GM21737 (cell line): Measurements from ENCODE around the gene KLF16.
"Not testable (repeated sequence)": the region's sequence is repeated elsewhere in the genome, so short reads cannot be mapped to it uniquely, and the experiment has no call there.

Experiments
- ATAC-seq: cut with Tn5 transposase; IDR thresholded peaks from one replicate; pipeline ENCODE4 v1.9.1; 2021; ENCODE audit warnings: mild to moderate bottlenecking, moderate library complexity; ENCODE audit not compliant: unreplicated experiment

Gene KLF16

GRCh38 chr19:1884719-1885334, 21.4 kb upstream of the KLF16 start:
- ATAC-seq: peak; percentile 26

GRCh38 chr19:1884291-1884718, 20.9 kb upstream of the KLF16 start:
- ATAC-seq: no peak

- no peak for ATAC-seq
Observed at GRCh38 chr19:1883784-1884183, 20.4 kb upstream of the KLF16 start.

- ATAC-seq: no peak
Observed at GRCh38 chr19:1882786-1883692, 19.7 kb upstream of the KLF16 start.

GRCh38 chr19:1882089-1882785, 18.9 kb upstream of the KLF16 start:
- ATAC-seq: no peak

- ATAC-seq: not testable (repeated sequence)
Observed at GRCh38 chr19:1881393-1882088, 18.2 kb upstream of the KLF16 start.

GRCh38 chr19:1880611-1881392, 17.4 kb upstream of the KLF16 start:
- ATAC-seq: no peak

GRCh38 chr19:1879982-1880381, 16.6 kb upstream of the KLF16 start:
- not testable (repeated sequence) for ATAC-seq

GRCh38 chr19:1878583-1878982, 15.2 kb upstream of the KLF16 start:
- ATAC-seq: not testable (repeated sequence)

GRCh38 chr19:1877280-1877660, 13.9 kb upstream of the KLF16 start:
- not testable (repeated sequence) for ATAC-seq

GRCh38 chr19:1876496-1877279, 13.3 kb upstream of the KLF16 start:
- ATAC-seq: peak; percentile 13

GRCh38 chr19:1875646-1876495, 12.5 kb upstream of the KLF16 start:
- peak; percentile 74 for ATAC-seq

GRCh38 chr19:1875265-1875645, 11.9 kb upstream of the KLF16 start:
- not testable (repeated sequence) for ATAC-seq

- ATAC-seq: no peak
Observed at GRCh38 chr19:1874554-1875185, 11.3 kb upstream of the KLF16 start.

GRCh38 chr19:1873524-1874473, 10.4 kb upstream of the KLF16 start:
- no peak for ATAC-seq

GRCh38 chr19:1872807-1873523, 9.6 kb upstream of the KLF16 start:
- no peak for ATAC-seq
